Fibroblast of lung (primary cell): Measurements from ENCODE around the gene GNAL. TPM values are rescaled to one million over a fixed set of nuclear protein-coding genes. Genes with fewer than 3 reads are reported as not detected.

Experiments used
- DNase-seq, 2 donors: peaks; one replicate each; pipeline versions ENCODE4 v3.0.0 to v3.0.0-alpha.2; 2010; ENCODE audit warnings: low read depth in 2 of 2
- H2AFZ ChIP-seq: 2 replicates; pipeline ENCODE4 v1.5.1; 2012; ENCODE audit warnings: low read length, control low read depth, inconsistent platforms
- H3K27ac ChIP-seq: 2 replicates; pipeline ENCODE4 v1.5.1; 2011; ENCODE audit warnings: low read length, control low read depth; ENCODE audit not compliant: insufficient read depth
- H3K27me3 ChIP-seq: 2 replicates; pipeline ENCODE4 v1.5.1; 2011; ENCODE audit warnings: mild to moderate bottlenecking, low read length; ENCODE audit not compliant: control insufficient read depth, insufficient read depth
- H3K36me3 ChIP-seq: 2 replicates; pipeline ENCODE4 v1.5.1; 2011; ENCODE audit warnings: low read length; ENCODE audit not compliant: control insufficient read depth, insufficient read depth
- H3K4me1 ChIP-seq: 2 replicates; pipeline ENCODE4 v1.5.1; 2011; ENCODE audit warnings: low read length; ENCODE audit not compliant: control insufficient read depth, insufficient read depth; ENCODE audit errors: extremely low read depth
- H3K4me2 ChIP-seq: 2 replicates; pipeline ENCODE4 v1.5.1; 2011; ENCODE audit warnings: low read length, control low read depth; ENCODE audit not compliant: insufficient read depth; ENCODE audit errors: extremely low read depth
- H3K4me3 ChIP-seq, 4 experiments: fragments of 200-600 bp in 1 of 4; sonication (generic) in 1 of 4; replicated peaks in 1 of 4; 2 replicates each; pipeline ENCODE4 v1.5.1; 2011 to 2016; ENCODE audit warnings: low read length in 4 of 4, low read depth in 3 of 4, mild to moderate bottlenecking in 3 of 4, control low read depth in 2 of 4, inconsistent platforms in 1 of 4, mixed read lengths in 1 of 4; ENCODE audit not compliant: insufficient read depth in 1 of 4; ENCODE audit errors: control extremely low read depth in 1 of 4
- H3K79me2 ChIP-seq: 2 replicates; pipeline ENCODE4 v1.5.1; 2012; ENCODE audit warnings: mild to moderate bottlenecking, low read length, inconsistent platforms; ENCODE audit not compliant: control insufficient read depth, insufficient read depth
- H3K9ac ChIP-seq: 2 replicates; pipeline ENCODE4 v1.5.1; 2011; ENCODE audit warnings: mild to moderate bottlenecking, low read length, control low read depth; ENCODE audit not compliant: insufficient read depth
- H3K9me3 ChIP-seq: 2 replicates; pipeline ENCODE4 v1.5.1; 2012; ENCODE audit warnings: low read depth, low read length; ENCODE audit not compliant: control insufficient read depth, insufficient read depth
- H4K20me1 ChIP-seq: 2 replicates; pipeline ENCODE4 v1.5.1; 2011; ENCODE audit warnings: low read length; ENCODE audit not compliant: control insufficient read depth, insufficient read depth; ENCODE audit errors: extremely low read depth
- EZH2 ChIP-seq: IDR thresholded peaks from 2 replicates; pipeline ENCODE4 v1.5.1; 2012; ENCODE audit warnings: low read length, control low read depth, mild to moderate bottlenecking; ENCODE audit errors: missing control alignments
- polyA plus RNA-seq, 2 donors: library from polyadenylated mRNA; depleted of rRNA in 1 of 2; stranded (reverse) in 1 of 2; unstranded in 1 of 2; fragments of >200 nt; gene quantifications; 2 replicates each; pipeline ENCODE4 v1.2.1, GENCODE V29; 2011 to 2012; ENCODE audit warnings: missing spikeins in 1 of 2
- total RNA-seq: library from RNA; depleted of rRNA; stranded (reverse); fragments of >200 nt; gene quantifications from 2 replicates; pipeline ENCODE4 v1.2.1, GENCODE V29; 2014
- TF ChIP-seq, protein P1 (sequence below), 2 donors: IDR thresholded peaks in 1 of 2; conservative IDR thresholded peaks in 1 of 2; 1 replicate in 1 of 2; 2 replicates in 1 of 2; pipeline ENCODE4 v1.5.1; 2011 to 2012; ENCODE audit warnings: low read length in 2 of 2, control low read depth in 1 of 2, inconsistent platforms in 1 of 2, low read depth in 1 of 2, mild to moderate bottlenecking in 1 of 2

Gene GNAL
- total and polyA plus RNA-seq, 2 donors (not counting 1 experiment from before 2014, with no cell fraction given) = 0.05 to 0.50 TPM

DNA sequence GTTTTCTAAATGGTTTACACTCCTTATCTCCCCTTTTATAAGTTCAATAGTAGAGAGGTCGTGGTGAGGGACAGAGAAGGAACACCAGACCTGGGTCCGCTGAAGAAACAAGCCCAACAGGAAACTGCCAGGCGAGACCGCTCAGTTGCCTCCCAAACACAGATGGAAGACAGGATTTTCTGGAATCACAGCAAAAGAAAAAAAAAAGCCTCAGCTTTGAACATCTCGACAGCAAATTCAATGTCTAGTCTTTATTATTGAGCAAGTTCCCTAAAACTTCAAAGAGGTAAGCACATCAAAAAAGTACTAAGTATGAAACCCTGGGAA lies 33.5 kb upstream of the GNAL start:
- H3K79me2 ChIP-seq = no peaks in the 10 kb centered on the region
- H3K4me1 ChIP-seq = no peaks in the 10 kb centered on the region
- no peak overlapping the region for H3K9ac ChIP-seq
- H3K4me2 ChIP-seq = no peak overlapping the region
- H4K20me1 ChIP-seq = no peaks in the 10 kb centered on the region
- H2AFZ ChIP-seq = no peak overlapping the region
- no peak overlapping the region for H3K4me3 ChIP-seq
- no peaks in the 10 kb centered on the region for H3K27me3 ChIP-seq
- DNase-seq = no peak
- no peak overlapping the region for H3K27ac ChIP-seq
- TF ChIP-seq EZH2 = no peak
- TF ChIP-seq, protein P1, sequence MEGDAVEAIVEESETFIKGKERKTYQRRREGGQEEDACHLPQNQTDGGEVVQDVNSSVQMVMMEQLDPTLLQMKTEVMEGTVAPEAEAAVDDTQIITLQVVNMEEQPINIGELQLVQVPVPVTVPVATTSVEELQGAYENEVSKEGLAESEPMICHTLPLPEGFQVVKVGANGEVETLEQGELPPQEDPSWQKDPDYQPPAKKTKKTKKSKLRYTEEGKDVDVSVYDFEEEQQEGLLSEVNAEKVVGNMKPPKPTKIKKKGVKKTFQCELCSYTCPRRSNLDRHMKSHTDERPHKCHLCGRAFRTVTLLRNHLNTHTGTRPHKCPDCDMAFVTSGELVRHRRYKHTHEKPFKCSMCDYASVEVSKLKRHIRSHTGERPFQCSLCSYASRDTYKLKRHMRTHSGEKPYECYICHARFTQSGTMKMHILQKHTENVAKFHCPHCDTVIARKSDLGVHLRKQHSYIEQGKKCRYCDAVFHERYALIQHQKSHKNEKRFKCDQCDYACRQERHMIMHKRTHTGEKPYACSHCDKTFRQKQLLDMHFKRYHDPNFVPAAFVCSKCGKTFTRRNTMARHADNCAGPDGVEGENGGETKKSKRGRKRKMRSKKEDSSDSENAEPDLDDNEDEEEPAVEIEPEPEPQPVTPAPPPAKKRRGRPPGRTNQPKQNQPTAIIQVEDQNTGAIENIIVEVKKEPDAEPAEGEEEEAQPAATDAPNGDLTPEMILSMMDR (conservative IDR thresholded peaks at IDR 0.05 in 1 of 2, IDR thresholded peaks at IDR 0.05 in 1 of 2; ENCODE audit: low read depth in 1 of 2, low read length in 2 of 2) = no peak
- no peaks in the 10 kb centered on the region for H3K36me3 ChIP-seq
- no peaks in the 10 kb centered on the region for H3K9me3 ChIP-seq

DNA sequence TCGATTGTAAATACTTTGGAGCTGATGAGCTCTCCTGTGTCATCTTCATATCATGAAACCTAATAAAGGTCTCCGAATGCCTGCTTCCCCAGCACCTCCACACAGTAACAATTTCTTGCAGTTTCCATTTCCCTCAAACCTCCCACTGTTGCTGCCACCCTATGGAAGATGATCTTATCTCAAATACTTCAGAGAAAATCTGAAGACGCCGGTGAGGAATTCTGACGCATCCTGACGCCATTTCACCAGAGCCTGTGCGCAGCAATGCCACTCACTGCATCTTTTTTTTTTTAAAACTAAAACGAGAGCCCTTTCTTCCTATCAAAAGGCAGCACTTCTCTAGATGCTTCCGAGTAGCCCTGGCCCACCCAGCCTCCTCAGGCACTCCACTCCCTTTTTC lies 31.9 kb upstream of the GNAL start:
- Histone ChIP-seq H2AFZ (no peak overlapping the region), H3K4me1 (no peaks in the 10 kb centered on the region), H3K36me3 (no peaks in the 10 kb centered on the region), H4K20me1 (no peaks in the 10 kb centered on the region), H3K9ac (no peak overlapping the region), H3K79me2 (no peaks in the 10 kb centered on the region), H3K4me2 (no peak overlapping the region), H3K4me3 (no peak overlapping the region), H3K9me3 (no peaks in the 10 kb centered on the region), H3K27me3 (no peaks in the 10 kb centered on the region), H3K27ac (no peak overlapping the region)
- no peak for DNase-seq
- TF ChIP-seq, protein P1 (conservative IDR thresholded peaks at IDR 0.05 in 1 of 2, IDR thresholded peaks at IDR 0.05 in 1 of 2; ENCODE audit: low read depth in 1 of 2, low read length in 2 of 2) = no peak

DNA sequence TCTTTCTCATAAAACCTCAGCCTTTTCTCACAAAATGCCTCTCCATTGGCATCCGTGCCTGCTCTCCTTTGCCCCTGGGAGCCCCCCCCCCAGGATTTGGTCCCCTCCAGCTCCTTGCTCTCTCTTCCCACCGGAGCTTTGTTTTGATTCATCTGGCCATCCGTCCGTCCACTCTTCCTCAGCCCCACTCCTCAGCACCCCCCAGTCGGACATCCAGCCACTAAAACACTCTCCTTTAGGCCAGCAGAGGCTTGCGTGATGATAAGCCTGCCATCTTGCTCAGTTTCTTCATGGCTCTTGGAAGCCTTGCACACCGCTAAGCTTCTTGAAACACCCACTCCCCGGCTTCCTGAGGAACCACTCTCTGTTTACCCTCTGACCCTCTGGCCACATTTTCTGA lies 31.5 kb upstream of the GNAL start:
- Histone ChIP-seq H2AFZ (no peak overlapping the region), H3K79me2 (no peaks in the 10 kb centered on the region), H3K36me3 (no peaks in the 10 kb centered on the region), H3K4me2 (no peak overlapping the region), H3K4me3 (no peak overlapping the region), H3K27ac (no peak overlapping the region), H4K20me1 (no peaks in the 10 kb centered on the region), H3K4me1 (no peaks in the 10 kb centered on the region), H3K27me3 (no peaks in the 10 kb centered on the region), H3K9ac (no peak overlapping the region), H3K9me3 (no peaks in the 10 kb centered on the region)
- DNase-seq = no peak
- no peak for TF ChIP-seq EZH2
- TF ChIP-seq, protein P1 (conservative IDR thresholded peaks at IDR 0.05 in 1 of 2, IDR thresholded peaks at IDR 0.05 in 1 of 2; ENCODE audit: low read depth in 1 of 2, low read length in 2 of 2) = no peak
